ENCODE results near the gene ARHGAP29.
"Not testable (repeated sequence)": the region's sequence is repeated elsewhere in the genome, so short reads cannot be mapped to it uniquely, and the experiment has no call there.

The ARHGAP29 gene

DNA sequence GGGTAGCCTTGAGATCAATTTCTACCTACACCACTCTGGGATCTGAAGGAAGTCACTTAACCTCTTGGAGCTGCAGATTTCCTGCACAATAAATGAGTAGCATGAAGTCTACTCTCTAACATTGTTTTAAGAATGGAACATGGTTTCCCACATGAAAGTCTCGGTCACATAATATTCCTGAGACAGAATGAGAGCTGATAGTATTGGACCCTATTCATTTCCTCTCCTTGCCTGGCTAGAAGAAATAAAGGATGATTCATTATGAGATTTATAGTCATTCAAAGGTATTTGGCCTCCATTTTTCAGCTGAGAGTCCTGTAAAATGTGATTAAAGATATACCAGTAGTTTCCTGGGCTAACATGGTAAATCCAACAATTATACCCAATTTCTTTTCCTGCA is 56.7 kb downstream of the ARHGAP29 start:
- DNase-seq (ENCODE audit: low read depth) = no peak

DNA sequence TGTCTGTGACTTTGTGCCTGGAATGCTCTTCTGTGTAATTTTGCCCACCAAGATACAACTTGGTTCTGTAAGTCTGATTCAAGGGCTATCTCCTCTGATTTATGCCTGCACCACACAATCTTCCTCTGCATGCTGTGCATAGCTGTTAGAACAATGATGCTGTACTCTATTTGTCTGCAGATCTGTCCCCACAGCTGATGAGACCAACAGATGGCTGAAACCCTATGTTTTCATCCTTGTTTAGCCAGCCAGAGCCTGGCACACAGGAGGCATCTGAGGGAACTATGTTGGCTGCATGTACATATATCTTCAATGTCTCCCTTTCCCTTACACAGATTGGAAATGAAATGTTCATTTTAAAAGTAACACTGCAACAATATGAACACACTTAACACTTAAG is 58.5 kb downstream of the ARHGAP29 start:
- DNase-seq (ENCODE audit: low read depth) = no peak

DNA sequence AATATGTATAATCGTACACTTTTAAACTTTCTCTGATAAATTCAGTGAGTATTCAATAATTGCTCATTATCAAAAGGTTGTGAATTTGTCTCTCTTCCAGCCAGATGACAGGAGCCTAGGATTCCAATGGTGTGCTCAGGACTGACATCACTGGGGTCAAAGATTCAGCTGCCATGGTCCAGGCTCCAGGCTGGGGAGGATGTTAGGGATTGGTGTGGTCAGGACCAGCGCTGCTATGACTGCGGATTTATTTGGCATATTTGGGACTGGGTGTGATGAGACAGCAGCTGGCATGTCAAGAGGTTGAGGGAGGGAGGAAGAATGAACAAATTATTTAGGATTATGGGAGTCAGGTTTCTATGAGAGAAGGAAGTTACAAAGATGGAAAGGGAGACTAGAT is 68.3 kb downstream of the ARHGAP29 start:
- no peak for DNase-seq (ENCODE audit: low read depth)

DNA sequence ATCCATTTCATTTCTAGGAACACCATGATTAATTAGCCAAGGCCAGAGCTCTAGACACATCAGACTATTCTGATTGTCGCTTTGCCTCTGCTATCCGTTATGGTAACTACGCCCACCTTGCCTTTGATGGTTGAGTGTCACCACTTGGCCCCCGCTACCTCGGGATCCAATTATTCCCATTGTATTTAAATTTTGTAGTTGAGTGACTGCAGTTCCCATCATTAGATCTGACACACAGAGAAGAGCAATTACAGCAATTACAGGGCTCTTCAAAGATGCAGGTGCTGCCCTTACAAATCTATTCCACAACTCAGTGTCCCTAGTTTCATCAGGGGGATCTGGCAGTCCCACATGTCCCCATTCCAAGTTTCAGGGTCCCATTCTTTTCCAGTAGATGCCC is 71.5 kb downstream of the ARHGAP29 start:
- no peak for DNase-seq (ENCODE audit: low read depth)

DNA sequence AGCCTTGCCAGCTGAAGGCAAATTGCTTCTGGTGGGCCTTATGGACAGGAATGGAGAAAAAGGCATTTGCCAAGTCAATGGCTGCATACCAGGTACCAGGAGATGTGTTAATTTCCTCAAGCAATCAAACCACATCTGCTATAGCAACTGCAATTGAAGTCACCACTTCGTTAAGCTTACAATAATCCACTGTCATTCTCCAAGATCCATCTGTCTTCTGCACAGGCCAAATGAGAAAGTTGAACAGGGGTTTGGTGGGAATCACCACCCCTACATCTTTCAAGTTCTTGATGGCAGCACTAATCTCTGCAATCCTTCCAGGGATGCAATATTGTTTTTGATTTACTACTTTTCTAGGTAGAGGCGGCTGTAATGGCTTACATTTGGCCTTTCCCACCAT is 72.5 kb downstream of the ARHGAP29 start:
- not testable (repeated sequence) for DNase-seq (ENCODE audit: low read depth)

DNA sequence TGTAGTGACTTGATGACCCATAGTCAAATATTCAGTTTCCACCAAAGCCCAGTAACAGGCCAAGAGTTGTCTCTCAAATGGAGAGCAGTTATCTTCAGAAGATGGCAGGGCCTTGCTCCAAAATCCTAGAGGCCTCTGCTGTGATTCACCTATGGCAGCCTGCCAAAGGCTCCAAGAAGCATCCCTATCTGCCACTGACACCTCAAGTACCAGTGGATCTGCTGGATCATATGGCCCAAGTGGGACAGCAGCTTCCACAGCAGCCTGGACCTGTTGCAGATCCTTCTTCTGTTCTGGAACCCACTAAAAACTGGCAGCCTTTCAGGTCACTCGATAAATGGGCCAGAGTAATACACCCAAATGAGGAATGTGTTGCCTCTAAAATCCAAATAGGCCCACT is 73.3 kb downstream of the ARHGAP29 start:
- DNase-seq (ENCODE audit: low read depth) = not testable (repeated sequence)

DNA sequence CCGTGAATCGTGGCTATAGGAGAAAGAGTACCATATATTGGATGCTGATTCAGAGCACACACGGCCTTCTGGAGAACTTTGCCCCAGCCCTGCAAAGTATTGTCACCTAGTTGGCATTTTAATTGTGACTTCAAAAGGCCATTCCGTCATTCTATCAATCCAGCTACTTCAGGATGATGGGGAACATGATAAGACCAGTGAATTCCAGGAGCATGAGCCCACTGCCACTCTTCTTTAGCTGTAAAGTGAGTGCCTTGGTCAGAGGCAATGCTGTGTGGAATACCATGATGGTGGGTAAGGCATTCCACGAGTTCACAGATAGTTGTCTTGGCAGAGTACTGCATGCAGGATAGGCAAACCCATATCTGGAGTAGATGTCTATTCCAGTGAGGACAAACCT is 74.1 kb downstream of the ARHGAP29 start:
- DNase-seq (ENCODE audit: low read depth) = not testable (repeated sequence)

DNA sequence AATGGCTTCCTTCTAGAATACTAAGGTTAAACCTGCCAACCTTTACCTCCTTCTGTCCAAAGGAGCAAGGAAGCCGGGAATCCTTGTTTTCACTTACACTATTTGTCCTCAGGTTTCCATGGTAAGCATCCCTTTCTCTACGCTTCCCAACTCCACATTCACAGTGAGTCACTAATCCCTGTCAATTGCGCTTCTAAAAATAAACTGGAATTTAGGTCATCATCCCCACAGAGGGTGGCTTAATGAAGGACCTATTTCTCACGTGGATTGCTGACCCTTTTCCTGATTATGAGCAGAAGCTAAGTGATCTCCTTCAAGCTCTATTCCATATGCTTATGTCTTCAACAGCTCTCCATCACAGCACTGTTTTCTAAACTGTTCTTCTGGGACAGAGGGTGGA is 76.6 kb downstream of the ARHGAP29 start:
- DNase-seq (ENCODE audit: low read depth) = no peak

DNA sequence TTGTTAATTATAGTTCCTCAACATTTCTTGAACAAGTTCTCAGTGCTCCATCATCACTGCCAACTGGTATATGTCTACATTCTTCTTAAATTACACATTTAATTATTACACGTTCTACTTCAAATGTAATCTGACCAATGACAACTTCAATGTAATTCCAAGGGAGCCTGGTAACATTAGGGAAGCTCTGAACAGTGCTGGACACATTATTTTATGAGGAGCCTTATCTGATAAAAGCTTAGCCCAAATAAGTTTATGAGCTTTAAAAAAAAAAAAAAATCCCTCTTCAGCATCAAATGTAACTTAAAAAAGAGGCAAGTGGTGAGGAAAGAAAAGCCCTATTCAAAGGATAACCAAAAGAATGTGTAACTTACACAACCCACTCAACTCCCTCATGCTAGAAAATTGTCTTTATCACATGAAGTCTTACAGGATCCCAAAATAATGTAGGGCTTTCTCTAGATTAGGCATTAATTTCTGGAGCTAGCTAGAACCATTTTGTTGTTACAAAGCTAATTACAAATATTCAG is 81.2 kb downstream of the ARHGAP29 start:
- DNase-seq (ENCODE audit: low read depth) = no peak

DNA sequence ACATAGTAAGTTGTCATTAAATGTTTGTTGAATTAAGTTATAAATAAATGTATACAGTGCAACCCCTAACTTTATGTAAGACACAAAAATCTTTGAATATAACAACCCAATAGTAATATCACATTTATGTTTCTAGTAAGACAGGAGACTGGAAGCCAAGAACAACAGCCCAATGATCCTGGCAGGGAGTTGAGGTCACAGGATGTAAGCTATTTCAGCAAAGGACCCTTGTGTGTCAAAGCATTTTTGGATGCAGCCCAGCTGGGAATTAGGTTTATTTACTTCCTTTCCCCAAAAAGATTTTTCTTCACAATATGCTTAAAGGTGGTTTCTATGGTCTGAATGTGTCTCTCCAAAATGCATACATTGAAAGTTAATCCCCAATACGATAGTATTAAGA is 82.4 kb downstream of the ARHGAP29 start:
- DNase-seq (ENCODE audit: low read depth) = no peak

DNA sequence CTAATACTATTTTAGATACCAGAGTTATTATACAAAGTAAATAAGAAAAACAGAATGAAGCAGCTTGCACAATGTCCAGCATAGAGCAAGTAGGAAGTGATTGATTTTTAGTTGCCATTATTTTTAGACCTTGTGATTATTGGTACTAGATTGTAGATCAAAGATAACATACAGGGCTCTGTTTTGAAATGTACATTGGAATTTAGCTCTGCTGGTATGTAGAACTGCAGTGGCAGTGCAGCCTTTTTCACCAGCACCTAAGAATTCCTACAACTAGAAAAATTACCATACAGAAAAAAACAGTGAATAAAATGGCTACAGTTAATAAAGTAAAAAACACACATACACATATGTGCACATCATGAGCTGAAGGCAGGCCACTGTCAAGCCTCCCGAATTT is 84.3 kb downstream of the ARHGAP29 start:
- no peak for DNase-seq (ENCODE audit: low read depth)

DNA sequence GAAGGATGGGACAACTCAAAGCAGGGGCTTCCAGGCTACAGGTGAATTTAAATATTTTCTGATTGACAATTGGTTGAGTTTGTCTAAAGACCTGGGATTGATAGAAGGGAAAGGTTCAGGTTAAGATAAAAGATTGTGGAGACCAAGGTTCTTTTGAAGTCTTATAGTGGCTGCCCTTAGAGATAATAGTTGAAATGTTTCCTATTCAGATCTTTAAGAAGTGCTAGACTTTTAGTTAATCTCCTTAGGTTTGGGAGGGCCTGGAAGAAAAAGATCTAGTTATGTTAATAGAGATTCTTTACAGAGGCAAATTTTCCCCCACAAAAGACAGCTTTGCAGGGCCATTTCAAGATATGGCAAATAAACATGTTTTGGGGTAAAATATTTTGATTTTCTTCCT is 88.2 kb downstream of the ARHGAP29 start:
- DNase-seq (ENCODE audit: low read depth) = not testable (repeated sequence)

DNA sequence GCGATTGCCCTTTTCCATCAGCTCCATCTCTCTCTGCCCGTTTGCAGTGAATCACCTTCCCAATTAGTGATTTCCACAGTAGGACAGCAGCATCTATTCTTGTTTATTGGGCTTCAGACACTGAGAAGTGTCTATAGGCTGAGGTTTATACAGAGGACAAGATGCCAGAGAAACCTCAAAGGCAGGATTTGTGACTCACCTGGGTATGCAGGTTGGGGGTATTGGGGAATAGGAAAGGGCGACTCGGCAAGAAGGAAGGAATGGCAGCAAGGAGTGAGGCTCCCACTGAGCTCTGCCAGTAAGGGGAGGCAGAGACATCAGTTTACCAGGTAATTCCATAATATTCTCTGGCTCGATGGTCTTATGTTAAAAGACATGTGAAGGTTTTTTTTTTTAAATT is 91.1 kb downstream of the ARHGAP29 start:
- no peak for DNase-seq (ENCODE audit: low read depth)

DNA sequence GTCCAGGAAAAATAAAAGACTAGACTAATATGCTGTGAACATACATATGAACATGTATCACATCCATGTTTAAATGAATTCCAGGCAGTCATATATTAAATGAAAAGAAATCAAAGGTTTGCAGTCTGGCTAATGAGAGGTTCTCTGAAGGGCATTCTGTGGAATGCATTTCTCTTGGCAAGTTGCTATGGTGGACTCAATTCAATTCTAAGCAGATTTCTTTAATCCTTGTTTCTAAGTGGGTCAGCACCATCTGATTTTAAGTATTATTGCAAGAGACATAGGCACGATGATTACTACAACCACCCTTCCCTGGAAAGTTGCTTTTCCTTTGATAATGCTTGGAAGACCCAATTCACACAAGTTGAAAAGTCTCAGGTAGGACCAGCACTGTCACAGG is 92.5 kb downstream of the ARHGAP29 start:
- DNase-seq (ENCODE audit: low read depth) = no peak

DNA sequence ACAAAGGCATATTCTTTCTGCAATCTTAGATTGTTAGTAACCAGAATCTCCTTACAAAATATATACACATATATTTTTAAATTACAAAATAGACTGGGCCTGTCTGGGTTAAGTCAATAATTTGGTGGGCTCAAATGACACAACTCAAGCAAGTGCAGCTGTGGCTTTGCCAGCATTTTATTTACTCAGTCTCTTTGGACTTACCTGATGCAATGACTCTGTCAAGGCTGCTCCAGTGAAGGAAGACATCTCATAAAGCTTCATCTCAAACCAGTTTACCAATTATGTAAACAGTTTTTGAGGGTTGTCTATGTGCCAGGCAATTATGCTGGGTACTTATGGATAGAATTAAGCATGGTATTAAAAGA is 93.6 kb downstream of the ARHGAP29 start:
- no peak for DNase-seq (ENCODE audit: low read depth)

DNA sequence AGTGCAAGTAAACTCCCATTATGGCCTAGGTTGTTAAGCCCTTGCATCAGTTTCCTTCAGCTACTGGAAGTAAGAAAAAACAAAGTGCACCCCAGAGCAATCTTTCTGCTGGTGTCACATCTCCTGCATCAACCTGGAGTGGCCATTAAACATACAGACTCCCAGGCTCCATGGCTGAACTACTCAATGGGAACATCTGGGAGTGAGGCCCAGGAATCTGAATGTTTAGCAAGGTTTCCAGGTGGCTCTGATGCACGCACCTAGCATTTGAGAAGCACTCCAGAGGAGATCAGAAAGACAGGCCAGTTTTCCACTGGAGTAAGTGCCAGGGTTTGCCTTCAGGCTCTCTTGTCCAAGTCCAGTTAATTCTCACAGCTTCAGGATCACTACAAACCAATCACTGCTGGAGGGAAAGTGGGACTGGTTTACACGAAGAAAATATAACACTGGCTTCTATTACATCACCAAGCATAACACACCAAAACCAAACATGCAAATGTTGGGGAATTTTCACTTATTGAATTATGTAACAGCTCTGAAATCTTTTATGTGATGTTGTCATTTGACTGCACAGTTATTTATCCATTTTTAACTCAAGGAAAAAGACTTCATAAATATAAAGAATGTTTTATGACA is 94.1 kb downstream of the ARHGAP29 start:
- no peak for DNase-seq (ENCODE audit: low read depth)

DNA sequence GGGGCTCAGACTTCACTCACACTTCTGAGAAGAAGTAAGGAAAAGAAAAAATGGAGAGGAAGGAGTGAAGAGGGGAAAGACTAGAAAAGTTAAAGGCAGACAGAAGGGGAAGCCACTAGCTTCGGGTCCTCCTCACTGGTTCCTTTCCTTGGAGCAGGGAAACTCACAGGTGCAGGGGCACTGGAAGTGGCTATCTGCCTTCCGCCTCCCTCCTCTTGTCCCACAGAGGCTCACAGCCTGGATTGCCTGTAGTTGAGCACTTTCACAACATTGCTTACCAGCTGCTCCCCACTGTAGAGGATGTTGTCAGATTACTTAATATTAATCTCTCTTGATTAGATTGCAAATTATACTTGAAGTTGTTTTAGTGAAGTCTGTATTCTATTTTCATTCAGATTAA is 94.8 kb downstream of the ARHGAP29 start:
- no peak for DNase-seq (ENCODE audit: low read depth)

DNA sequence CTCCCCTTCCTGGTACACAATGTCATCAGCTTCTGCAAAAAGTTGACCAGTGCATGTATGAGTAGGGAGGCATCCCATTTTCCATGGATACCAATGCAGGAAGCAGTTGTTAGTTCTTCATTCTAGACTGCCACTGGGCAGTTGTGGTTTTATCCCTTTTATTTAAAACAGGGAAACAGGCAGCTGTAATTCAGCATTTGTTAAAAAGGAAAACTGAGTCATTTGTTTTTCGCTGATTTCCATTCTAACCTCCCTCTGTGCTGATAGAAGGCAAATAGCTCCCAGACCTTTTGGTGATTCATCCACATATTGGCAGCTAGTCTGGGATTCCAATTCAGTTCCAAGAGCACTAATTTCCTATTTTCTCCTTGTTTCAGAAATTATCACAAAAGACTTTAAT is 95.4 kb downstream of the ARHGAP29 start:
- no peak for DNase-seq (ENCODE audit: low read depth)

DNA sequence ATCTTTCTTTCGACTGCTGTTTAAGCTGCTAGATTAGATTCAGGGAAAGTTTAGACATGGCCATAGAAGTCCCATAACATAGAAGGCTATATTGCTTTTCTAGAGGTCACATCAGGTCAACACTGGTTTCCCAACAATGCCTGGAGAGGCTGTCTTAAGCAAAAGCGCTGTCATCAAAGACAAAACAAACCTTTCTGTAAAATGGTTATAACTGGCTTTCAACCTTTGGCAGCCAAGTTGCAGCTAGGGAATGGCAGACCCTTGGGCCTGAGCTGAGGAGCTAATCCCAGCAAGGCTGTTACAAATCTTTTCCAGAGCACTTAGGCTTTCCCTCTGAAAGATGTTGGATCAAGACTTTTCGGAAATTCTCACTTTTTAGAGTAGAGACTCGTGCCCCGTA is 105.3 kb downstream of the ARHGAP29 start:
- no peak for DNase-seq (ENCODE audit: low read depth)

DNA sequence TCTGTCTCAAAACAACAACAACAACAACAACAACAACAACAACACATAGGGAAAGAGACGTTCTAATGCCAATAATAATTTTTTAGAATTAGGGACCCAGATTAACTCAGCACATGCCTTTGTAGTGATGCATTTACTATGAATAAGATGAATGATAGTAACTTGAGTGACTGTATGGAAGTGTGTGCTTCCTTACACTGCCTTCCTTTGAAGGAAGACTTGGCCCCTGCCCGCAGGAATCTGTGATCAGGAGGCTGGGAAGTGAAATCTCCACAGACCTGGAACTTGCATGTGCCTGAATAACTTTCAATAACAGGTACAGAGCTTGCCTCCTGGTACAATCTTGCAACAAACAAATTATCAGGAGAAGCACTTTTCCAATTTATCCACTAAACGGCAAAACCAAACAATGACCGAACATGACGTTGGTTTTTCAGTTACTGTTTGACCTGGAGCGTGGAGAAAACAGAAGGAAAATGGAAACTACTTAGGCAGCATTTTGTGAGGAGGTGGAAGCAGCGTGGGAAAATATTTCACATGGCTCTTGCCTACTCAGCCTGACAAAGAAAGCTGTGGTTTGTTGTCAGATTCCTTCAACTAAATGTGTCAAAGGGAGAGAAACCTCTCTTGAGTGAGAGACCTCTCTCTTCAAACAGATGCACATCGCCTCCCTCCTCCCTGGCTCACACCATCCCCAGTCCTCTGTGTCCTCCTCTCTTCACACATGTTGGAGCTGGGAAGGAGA is 106.4 kb downstream of the ARHGAP29 start:
- DNase-seq (ENCODE audit: low read depth) = no peak

DNA sequence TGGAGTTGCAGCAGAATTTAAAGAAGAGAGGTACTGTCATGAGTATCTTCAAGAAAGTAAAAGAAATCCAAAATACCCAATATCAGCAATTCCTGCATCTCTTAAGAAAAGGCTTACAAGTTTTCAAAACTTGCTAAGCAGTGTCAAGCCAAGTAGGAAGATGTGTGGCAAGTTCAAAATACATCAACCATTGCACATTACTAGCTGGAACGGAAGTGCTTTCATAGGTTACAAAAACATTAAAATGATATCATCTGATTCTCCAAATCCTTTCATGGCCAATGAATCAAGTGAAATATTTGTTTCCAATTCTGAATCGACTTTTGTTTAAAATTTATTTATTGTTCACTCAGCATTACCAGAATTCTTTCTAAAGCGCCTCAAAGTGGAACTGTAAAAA is 110.7 kb downstream of the ARHGAP29 start:
- DNase-seq (ENCODE audit: low read depth) = no peak

DNA sequence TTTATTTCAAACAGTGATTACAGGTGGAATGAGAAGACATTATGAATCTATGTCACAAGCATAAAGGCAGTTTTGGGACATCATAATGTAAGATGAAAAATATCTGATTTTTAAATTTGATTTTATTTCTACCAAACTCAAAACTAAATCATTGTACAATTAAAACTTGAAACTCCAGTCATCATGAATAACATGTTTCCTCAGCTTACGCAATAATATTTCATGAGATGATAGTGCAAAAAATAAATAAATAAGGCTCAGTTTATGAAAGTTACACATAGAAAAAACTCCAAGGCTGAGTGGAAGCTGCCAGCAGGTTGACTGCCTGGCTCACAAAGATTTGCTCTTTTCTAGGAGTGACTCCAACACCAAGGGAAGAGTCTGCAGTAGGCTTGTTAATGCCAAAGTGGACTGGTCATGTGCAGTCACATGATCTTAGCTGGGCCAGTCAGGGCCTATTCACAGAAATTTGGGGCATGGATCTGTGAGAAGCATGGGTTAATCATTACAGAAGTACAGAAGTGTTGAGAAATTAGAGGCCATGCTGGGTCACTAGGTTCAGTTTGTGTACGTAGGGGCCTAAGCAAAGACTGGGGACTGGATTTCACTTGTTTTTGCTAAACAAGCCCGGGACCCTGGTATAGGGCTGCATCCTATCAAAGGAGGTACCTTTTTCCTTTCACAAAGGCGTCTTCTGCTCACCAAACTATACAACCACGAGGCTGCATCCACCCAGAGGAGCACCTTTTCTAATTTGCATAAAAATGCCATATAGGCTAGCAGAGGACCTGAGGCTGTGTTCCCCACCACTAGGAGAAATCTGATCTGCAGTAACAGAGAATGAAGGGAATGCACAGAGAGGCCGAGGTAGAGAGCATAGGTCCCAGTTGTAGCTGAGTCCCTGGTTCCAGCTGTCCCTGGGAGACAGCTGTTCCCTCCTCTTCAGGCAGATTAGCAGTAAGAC is 111.6 kb downstream of the ARHGAP29 start:
- no peak for DNase-seq (ENCODE audit: low read depth)

DNA sequence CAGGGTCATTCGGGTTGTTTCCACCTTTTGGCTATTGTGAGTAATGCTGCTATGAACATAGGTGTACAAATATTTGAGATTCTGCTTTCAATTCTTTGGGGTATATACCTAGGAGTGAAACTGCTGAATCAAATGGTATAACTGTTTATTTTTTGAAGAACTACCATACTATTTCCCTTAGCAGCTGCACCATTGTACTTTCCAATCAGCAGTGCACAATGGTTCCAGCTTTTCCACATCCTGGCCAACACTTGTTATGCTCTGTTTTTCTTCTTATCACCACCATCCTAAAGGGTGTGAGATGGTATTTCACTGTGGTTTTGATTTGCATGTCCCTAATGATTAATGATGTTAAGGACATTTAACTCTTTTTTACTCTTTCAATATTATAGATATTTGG is 112.8 kb downstream of the ARHGAP29 start:
- no peak for DNase-seq (ENCODE audit: low read depth)

Data from stimulated activated CD8-positive, alpha-beta memory T cell treated with anti-CD3 and anti-CD28 coated beads, Interleukin-15, amount 100 ng/mL, for 1 hour (primary cell).